Stimulated activated effector memory CD8-positive, alpha-beta T cell treated with anti-CD3 and anti-CD28 coated beads, Interleukin-12 subunit alpha, Interleukin-12 subunit beta, amount 100 ng/mL, for 72 hours (primary cell): ENCODE data around the gene PHKA2.
"Not testable (repeated sequence)": the region's sequence is repeated elsewhere in the genome, so short reads cannot be mapped to it uniquely, and the experiment has no call there.

Experiments
- ATAC-seq: fragments of 150-1000 bp; cut with Tn5 transposase; 2 replicates; pipeline ENCODE4 v1.10.0; 2021
- DNase-seq, 2 donors: peaks; one replicate each; pipeline ENCODE4 v3.0.0; 2021 to 2022; ENCODE audit warnings: low spot score in 2 of 2
- H3K27ac Mint-ChIP-seq: one replicate; pipeline ENCODE4 v1.8.0; 2022; ENCODE audit warnings: mild to moderate bottlenecking, mixed read lengths
- H3K36me3 Mint-ChIP-seq: one replicate; pipeline ENCODE4 v1.8.0; 2022; ENCODE audit warnings: mild to moderate bottlenecking, mixed read lengths
- H3K4me1 Mint-ChIP-seq: one replicate; pipeline ENCODE4 v1.8.0; 2022; ENCODE audit warnings: mixed read lengths
- H3K4me3 Mint-ChIP-seq: one replicate; pipeline ENCODE4 v1.8.0; 2022; ENCODE audit warnings: mild to moderate bottlenecking, mixed read lengths
- H3K9me3 Mint-ChIP-seq: one replicate; pipeline ENCODE4 v1.8.0; 2022; ENCODE audit warnings: mixed read lengths

Gene PHKA2

DNA sequence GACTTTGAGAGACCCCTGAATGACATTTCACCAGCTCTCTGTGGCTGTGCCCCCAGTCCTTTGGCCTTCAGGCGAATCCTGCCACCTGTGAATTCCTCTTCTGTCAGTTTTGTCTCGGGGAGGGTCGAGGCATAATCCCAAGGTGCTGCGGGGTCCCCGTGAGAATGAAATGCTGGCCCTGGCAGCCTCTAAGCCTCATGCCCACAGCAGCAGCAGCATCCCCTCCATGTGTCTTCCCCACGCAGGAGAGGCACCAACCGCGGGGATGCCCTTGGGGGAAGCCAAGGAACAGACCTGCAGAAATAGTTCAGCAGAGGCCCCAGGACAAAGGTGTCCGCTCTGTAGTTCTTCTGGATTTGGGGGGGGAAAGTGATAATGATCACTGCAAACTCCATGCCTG is 104.8 kb downstream of the PHKA2 start:
- DNase-seq (no peak), ATAC-seq (no peak)
- Mint-ChIP-seq H3K4me1 (no peaks in the 10 kb centered on the region), H3K9me3 (peaks cover 3% of the 10 kb centered on the region), H3K27ac (no peak overlapping the region), H3K36me3 (no peaks in the 10 kb centered on the region), H3K4me3 (no peak overlapping the region)

DNA sequence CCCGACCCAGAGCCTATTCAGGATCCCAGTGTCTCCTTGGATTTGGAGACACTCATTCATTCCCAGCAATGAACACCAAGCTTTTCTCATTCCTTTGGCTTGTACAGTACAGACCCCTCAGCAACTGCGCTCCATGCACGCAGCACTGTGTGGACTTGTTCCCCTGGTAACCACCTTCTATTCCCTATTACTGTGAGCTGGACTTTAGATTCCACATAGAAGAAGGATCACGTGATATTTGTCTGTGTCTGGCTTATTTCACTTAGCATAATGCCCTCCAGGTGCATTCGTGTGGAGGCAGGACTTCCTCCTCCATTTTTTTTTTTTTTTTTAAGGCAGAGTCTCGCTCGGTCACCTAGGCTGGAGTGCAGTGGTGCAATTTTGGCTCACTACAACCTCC is 106.4 kb downstream of the PHKA2 start:
- no peak overlapping the region for H3K4me3 Mint-ChIP-seq

DNA sequence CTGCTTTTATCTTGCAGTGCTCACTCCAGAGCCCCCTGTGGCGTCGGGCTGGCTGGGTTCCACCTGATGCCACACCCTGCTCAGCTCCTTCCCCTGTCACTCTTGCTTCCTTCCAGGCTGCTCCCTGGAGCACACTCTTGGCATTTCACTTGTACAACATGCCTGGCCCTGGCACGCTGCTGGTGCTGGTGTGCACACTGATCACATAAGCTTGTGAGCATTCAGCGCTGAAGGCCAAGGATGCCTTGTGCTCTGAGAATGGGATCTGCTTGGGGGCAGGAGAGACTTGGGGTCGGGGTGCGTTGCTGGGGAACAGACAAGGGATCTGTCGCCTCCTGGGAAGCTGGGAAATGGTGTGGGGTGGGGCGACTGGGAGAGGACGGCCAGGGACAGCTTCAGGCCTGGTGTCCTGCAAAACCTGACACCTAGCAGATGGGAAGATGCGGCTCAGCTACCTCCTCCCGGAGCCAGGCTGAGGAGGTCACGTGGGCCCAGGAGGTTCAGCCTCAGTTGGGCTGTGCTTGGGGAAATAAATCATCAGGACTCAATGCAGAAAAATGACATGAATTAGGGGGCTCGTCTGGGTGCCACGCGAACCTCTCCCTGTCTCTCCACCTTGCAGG is 108.5 kb downstream of the PHKA2 start:
- no peak overlapping the region for H3K27ac Mint-ChIP-seq
- H3K36me3 Mint-ChIP-seq = no peaks in the 10 kb centered on the region
- ATAC-seq = no peak
- H3K9me3 Mint-ChIP-seq = no peaks in the 10 kb centered on the region
- peaks cover 8% of the 10 kb centered on the region for H3K4me1 Mint-ChIP-seq
- H3K4me3 Mint-ChIP-seq = no peak overlapping the region
- DNase-seq = no peak

More for the DNA sequence above, 106.4 kb downstream of the PHKA2 start:
- ATAC-seq = no peak
- no peak for DNase-seq
- H3K9me3 Mint-ChIP-seq = peaks cover 3% of the 10 kb centered on the region
- no peak overlapping the region for H3K27ac Mint-ChIP-seq
- peaks cover 8% of the 10 kb centered on the region for H3K4me1 Mint-ChIP-seq
- no peaks in the 10 kb centered on the region for H3K36me3 Mint-ChIP-seq

DNA sequence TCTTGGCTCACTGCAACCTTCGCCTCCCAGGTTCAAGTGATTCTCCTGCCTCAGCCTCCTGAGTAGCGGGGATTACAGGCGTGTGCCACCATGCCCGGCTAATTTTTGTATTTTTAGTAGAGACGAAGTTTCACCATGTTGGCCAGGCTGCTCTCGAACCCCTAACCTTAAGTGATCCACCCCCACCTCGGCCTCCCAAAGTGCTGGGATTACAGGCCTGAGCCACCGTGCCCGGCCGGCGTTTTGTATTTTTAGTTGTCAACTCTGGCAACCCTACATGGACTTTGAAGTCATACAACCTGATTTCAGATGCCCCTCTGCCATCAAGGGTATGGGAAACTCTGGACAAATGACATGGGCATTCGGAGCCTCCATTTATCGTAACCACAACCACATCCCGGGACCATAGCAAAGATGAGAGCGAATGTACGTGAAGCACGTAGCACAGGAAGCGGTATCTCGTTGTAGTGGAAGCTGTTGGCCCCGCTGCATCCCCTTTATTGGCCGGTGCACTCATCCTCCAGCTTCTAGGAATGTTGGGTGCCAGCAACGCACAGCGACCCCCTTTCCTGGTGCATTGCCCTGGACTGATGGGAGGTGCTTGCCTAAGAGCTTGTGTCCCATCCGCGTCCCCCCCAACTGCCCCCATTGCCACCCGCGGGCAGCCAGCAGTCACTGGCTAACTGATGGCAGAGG is 109.2 kb downstream of the PHKA2 start:
- ATAC-seq (no peak), DNase-seq (no peak)
- H3K36me3 Mint-ChIP-seq = no peaks in the 10 kb centered on the region
- H3K27ac Mint-ChIP-seq = no peak overlapping the region
- no peak overlapping the region for H3K4me3 Mint-ChIP-seq
- H3K9me3 Mint-ChIP-seq = no peaks in the 10 kb centered on the region
- peaks cover 8% of the 10 kb centered on the region for H3K4me1 Mint-ChIP-seq

DNA sequence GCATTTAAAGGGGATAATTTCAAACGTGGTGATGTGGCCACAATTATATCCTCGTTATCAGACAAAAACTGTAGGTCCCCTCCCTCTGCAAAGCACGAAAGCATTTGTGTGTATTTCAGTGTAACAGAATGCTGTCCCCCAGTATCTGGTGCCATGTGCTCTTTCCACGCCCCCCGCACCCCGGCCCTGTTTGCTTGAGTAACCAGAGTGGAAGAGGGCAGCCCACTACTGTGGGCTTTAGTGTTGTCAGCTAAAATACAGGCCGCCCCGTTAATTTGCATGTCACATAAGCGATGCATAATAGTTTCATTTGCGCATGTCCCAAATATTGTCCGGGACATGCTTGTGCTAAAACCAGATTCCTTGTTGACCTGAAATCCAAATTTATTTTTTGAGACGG is 110.1 kb downstream of the PHKA2 start:
- ATAC-seq = no peak
- Mint-ChIP-seq H3K27ac (no peak overlapping the region), H3K36me3 (no peaks in the 10 kb centered on the region), H3K9me3 (no peaks in the 10 kb centered on the region), H3K4me3 (peak overlapping the region; percentile 72), H3K4me1 (peaks cover 8% of the 10 kb centered on the region)
- no peak for DNase-seq

DNA sequence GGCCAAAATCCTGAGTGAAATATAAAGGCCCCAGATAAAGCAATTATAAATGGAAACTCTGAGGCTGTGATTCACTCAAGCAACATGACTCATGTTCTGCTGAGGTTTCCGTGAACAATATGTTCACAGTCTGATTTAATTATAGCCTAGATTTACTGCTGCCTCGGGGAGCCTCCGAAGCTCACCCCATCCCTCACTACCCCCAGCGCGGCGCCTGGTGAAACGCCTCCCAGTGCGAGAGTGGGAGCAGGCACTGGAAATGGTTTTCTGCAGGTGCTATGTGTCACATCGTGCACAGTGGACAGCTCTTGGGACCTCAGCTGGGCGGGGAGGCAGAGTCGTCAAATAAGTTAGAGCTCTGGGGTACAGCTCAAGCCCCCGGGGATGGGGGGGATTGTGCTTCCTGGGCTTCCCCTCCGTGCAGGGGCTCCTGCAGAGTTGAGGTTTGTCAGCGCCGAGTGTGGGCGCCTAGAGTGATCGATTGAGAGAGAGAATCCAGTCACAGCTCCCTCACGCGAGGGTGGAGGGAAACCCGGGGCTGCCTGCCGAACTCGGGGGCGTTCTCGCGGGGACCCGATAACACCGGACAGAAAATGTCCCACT is 110.6 kb downstream of the PHKA2 start:
- H3K4me1 Mint-ChIP-seq = peaks cover 8% of the 10 kb centered on the region
- no peak overlapping the region for H3K27ac Mint-ChIP-seq
- ATAC-seq (peak; percentile 95), DNase-seq (peak in 1 of 2 donors; percentile 48)
- H3K4me3 Mint-ChIP-seq = peak overlapping the region; percentile 72
- no peaks in the 10 kb centered on the region for H3K9me3 Mint-ChIP-seq
- H3K36me3 Mint-ChIP-seq = no peaks in the 10 kb centered on the region

DNA sequence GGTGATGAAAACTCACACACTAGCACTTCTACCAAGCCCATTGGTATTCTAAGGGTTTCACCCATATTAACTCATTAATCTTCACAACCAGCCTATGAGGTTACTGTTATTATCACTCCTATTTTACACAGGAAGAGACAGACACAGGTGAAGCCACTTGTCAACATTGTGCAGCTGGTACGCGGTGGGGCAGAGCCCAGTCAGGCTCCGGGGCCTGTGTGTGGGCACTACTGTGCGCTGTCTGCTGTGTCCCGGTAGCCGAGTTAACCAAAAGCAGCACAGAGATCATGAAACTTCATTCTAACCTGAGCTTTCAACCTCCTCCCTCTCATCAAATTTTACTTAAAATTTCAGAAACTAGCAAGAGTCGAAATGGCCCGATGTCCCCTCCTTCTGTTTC is 111.3 kb downstream of the PHKA2 start:
- ATAC-seq = no peak
- peak overlapping the region; percentile 72 for H3K4me3 Mint-ChIP-seq

DNA sequence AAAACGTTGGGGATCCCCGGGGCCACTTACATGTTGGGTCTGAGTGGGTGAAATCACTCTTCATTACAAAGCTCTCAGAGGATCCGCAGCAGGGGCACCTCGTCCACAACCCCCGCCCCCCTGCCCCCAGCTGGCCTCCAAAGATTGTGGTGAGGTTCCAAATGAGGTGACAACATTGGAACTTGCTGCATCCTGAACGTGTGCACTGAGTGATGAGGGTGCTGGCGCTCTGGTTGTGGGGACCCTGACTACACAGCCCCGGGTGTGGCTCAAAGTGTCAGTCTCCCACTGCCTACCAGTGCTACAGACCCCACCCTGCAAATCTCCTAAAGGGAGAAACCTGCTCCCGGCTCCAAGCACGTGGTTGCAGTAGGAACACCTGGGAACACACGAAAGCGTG is 111.9 kb downstream of the PHKA2 start:
- Mint-ChIP-seq H3K4me3 (no peak overlapping the region), H3K9me3 (no peaks in the 10 kb centered on the region), H3K27ac (no peak overlapping the region), H3K36me3 (no peaks in the 10 kb centered on the region), H3K4me1 (peaks cover 8% of the 10 kb centered on the region)
- ATAC-seq (no peak), DNase-seq (no peak)

More for the DNA sequence above, 111.3 kb downstream of the PHKA2 start:
- no peak overlapping the region for H3K27ac Mint-ChIP-seq
- no peaks in the 10 kb centered on the region for H3K36me3 Mint-ChIP-seq
- peaks cover 8% of the 10 kb centered on the region for H3K4me1 Mint-ChIP-seq
- no peak for DNase-seq
- H3K9me3 Mint-ChIP-seq = no peaks in the 10 kb centered on the region

DNA sequence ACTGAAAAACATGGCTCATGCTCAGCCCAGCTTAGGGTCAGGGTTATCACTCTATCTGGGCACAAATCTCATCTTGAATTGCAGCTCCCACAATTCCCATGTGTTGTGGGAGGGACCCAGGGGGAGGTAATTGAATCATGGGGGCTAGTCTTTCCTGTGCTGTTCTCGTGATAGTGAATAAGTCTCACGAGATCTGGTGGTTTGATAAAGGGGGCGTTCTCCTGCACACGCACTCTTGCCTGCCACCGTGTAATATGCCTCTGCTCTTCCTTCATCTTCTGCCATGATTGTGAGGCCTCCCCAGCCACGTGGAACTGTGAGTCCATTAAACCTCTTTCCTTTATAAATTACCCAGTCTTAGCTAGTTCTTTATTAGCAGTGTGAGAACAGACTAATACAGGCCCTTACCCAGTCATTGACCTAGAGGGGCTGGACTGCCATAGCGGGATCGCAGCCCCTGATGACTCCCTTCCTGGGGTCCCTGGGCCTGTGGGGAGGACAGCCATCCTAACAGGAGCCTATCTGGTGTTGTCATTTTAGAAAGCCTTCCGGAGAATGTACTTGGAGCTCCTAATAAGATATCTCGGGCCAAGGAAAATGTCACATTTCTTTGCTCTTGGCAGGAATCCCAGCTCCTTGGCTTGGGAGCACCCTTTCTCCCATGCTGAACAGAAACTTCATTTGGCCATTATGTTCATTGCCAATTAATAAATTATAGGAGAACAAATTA is 112.6 kb downstream of the PHKA2 start:
- no peak overlapping the region for H3K4me3 Mint-ChIP-seq
- H3K9me3 Mint-ChIP-seq = no peaks in the 10 kb centered on the region
- ATAC-seq = no peak
- H3K27ac Mint-ChIP-seq = no peak overlapping the region
- H3K36me3 Mint-ChIP-seq = no peaks in the 10 kb centered on the region
- DNase-seq = no peak
- H3K4me1 Mint-ChIP-seq = peaks cover 8% of the 10 kb centered on the region

DNA sequence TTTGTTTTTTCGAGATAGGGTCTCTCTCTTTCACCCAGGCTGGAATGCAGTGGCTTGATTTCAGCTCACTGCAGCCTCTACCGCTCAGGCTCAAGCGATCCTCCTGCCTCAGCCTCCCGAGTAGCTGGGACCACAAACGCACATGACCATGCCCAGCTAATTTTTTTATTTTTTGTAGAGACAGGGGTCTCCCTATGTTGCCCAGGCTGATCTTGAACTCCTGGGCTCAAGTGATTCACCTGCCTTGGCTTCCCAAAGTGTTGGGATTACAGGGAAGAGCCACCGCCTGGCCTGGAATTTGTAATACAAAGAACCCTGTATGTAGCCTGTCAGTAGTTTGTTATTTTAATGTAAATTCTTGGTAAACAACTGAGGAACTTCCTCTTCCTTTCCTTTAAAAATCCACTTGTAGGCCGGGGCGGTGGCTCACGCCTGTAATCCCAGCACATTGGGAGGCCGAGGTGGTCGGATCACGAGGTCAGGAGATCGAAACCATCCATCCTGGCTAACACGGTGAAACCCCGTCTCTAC is 119.5 kb downstream of the PHKA2 start:
- Mint-ChIP-seq H3K4me1 (no peaks in the 10 kb centered on the region), H3K27ac (no peak overlapping the region), H3K36me3 (no peaks in the 10 kb centered on the region), H3K9me3 (no peaks in the 10 kb centered on the region), H3K4me3 (no peak overlapping the region)
- ATAC-seq (no peak), DNase-seq (no peak)

DNA sequence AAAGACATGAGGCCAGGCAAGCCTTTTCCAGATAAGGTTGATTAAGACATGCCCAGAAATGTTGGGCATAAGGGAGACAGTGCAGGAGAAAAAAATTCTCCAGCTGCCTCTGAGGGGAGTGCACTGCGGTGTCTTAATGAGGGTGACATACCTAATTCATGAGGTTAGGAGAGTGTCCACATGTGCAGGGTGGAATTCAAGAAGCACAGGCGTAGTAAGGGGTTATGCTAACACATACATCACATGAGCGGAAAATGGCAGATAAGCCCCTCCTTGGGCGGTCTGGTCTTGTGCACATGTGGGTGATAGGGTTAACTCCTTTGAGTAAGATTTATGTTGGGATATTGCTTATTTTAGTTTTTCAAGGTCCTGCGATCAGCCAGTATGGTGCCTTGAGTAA is 122.4 kb downstream of the PHKA2 start:
- DNase-seq (no peak), ATAC-seq (no peak)
- Mint-ChIP-seq H3K4me1 (peaks cover 2% of the 10 kb centered on the region), H3K4me3 (no peak overlapping the region), H3K27ac (no peak overlapping the region), H3K36me3 (no peaks in the 10 kb centered on the region), H3K9me3 (no peaks in the 10 kb centered on the region)

DNA sequence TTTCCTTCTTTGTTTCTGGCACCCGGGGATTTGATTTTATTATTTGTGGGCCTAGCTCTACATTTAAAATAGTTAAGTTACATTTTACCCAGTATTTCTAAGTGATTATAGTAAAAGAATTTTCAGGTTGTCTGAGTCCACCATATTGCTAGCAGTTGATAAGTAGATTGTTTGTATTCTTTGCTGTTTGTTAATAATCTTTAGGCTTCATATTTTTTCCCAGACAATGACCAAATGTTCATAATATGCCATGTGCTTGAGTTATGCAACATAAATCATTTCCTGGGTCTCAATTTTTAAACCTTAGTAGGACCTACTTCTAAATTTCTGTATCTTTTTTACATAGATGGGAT is 127.3 kb downstream of the PHKA2 start:
- no peaks in the 10 kb centered on the region for H3K36me3 Mint-ChIP-seq
- peaks cover 9% of the 10 kb centered on the region for H3K4me1 Mint-ChIP-seq
- no peak overlapping the region for H3K4me3 Mint-ChIP-seq
- ATAC-seq (no peak), DNase-seq (no peak)
- no peak overlapping the region for H3K27ac Mint-ChIP-seq
- H3K9me3 Mint-ChIP-seq = no peaks in the 10 kb centered on the region

DNA sequence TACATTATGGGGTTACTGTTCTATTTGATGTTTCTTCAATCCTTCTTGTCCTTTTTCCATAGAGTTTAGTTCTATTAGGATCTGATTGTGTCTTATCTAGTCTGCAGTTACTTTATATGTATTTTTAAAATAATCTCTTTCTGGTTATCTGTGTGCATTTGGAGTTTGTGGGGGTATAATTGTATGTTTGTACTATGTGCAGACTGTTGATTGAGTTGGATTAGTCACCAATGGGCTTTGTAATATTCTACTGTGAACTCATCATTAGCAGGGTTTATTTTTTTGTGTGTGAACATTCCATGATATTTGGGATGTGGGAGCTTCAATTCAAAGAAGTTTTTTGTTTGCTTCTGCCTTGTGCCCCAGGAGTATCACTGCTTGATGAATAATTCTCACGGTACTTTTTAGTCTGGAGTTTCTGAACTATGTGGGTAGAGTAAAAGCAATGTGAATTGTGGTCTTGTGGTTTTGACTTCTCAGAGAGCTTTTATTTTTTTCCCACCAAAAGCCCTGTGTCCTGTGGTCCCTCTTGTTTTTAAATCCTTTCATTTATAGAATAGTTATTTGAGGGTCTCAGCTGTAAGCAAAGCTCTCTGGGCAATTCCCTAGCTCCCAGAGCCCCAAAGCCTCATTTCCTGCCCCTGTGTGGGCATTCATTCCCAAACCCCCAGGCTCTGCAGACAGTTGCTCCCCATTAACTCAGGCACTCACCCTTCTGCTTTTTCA is 127.8 kb downstream of the PHKA2 start:
- no peak overlapping the region for H3K27ac Mint-ChIP-seq
- no peaks in the 10 kb centered on the region for H3K36me3 Mint-ChIP-seq
- peak; percentile 66 for ATAC-seq
- no peaks in the 10 kb centered on the region for H3K9me3 Mint-ChIP-seq
- H3K4me3 Mint-ChIP-seq = no peak overlapping the region
- no peak for DNase-seq
- H3K4me1 Mint-ChIP-seq = peaks cover 9% of the 10 kb centered on the region

DNA sequence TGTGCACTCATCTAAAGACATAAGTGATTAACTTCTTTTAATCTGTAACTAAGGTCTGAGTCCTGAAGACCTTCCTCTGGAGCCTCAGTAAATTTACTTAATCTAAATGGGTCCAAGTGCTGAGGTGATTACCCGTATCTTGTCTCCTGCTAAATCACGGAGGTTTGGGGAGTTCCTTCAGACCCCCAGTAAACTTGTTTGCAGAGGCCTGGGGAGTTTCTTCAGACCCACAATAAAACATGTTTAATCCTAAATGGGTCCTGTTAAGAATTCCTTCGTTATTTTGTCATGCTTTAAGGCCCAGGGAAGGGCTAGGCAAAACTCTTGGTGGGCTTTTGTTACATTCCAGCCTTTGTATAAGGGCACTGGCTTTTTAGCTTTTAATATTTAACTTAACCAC is 136.0 kb downstream of the PHKA2 start:
- not testable (repeated sequence) for H3K36me3 Mint-ChIP-seq, ATAC-seq, H3K27ac Mint-ChIP-seq, H3K9me3 Mint-ChIP-seq, DNase-seq, H3K4me1 Mint-ChIP-seq, H3K4me3 Mint-ChIP-seq
